HK-2 (cell line): ENCODE data around the gene MYL5.
"Not testable (repeated sequence)": the region's sequence is repeated elsewhere in the genome, so short reads cannot be mapped to it uniquely, and the experiment has no call there.

ENCODE experiments used
- DNase-seq: peaks from one replicate; pipeline ENCODE4 v3.0.0-alpha.2; 2018; ENCODE audit not compliant: unreplicated experiment

MYL5 gene

DNA sequence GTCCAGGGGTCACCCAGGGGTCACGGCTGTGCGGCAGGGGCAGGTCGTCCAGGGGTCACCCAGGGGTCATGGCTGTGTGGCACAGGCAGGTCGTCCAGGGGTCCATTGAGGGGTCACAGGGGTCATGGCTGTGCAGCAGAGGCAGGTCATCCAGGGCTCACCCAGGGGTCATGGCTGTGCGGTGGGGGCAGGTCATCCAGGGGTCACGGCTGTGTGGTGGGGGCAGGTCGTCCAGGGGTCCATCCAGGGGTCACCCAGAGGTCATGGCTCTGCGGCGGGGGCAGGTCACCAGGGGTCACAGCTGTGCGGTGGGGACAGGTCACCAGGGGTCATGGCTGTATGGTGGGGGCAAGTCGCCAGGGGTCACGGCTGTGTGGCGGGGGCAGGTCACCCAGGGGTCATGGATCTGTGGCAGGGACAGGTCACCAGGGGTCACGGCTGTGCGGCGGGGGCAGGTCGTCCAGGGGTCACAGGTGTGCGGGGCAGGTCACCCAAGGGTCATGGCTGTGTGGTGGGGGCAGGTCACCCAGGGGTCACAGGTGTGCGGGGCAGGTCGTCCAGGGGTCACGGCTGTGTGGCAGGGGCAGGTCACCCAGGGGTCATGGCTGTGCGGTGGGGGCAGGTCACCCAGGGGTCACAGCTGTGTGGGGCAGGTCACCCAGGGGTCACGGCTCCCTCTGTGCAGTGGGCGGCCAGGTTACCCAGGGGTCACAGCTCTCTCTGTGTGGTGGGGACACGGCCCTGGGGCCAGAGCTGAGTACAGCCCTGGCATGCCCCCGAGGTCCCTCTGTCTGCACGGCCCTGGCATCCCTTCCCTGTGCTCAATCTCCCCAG lies 16.3 kb upstream of the MYL5 start:
- DNase-seq, result no peak

DNA sequence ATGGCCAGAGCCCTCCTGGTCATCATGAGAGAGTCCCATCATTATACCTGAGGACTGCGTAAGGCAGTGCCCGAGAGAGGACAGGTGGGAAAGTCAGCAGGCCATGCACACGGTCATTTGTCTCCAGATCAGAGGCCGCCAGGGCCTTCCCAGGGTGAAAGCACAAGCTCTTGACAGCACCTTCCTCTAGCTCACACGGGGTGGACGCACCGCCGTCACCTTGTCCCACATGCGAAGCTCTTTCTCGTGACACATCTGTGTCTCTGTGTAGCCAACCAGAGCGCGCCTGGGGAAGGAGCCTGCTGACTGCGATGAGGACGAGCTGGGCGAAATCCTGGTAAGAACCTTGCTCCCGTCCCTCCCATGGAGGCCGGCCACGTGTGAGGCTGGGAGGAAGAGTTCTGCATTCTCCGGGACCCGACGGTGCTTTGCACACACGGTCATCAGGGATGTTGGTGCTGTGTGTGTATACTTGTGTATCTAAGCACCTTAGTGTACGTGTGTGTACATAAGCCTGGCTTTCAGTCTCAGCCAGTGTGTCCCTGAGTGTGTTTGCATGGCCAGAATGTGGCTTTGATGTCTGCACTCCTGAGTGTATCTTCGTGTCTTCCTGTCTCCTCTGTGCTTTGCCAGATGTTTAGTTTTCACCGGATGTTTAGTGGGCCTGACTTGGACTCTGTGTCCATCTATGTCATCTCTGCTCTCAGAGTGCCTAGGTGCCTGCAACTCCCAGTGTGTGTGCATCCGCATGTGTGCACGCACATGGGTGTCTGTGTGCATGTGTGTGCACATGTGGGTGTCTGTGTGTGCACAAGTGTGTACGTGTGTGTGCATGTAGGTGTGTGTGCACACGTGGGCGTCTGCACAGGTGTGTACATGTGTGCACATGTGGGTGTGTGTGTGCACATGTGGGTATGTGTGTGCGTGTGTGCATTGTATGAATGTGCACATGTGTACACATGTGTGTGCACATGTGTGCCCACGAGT lies 15.4 kb upstream of the MYL5 start:
- DNase-seq, result no peak

DNA sequence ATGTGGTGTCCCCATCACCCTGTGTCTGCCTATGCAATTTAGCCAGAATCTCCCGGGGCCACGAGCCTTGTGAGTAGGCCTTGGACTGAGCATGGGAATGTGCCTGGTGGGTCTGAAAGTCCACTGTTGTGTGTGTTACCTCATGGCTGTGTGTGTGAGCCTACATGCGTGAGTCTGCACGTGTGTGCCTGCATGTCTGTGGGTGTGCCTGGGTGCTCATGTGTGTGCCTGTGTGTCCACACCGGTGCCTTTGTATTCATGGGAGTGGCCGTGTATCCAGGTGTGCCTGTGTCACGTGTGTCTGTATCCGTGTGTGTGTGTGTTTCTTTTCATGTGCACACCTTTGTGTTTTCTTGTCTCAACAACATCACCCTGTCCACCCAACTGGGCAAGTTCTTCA lies 14.5 kb upstream of the MYL5 start:
- no peak for DNase-seq

DNA sequence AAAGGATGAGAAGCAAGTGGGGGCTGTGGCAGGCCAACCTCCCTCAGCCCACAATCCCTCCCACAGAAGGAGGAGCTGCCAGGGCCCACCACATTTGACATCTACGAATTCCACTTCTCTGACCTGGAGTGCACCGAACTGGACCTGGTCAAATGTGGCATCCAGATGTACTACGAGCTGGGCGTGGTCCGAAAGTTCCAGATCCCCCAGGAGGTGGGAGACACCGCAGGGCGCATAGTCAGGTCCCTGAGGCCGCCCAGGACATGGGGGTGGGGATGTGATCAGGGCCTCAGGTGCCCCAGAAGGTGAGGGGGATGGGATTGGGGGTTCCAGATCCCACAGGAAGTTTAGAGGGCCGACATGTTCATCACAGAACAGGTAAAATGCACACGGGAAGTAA lies 13.9 kb upstream of the MYL5 start:
- DNase-seq, result no peak

DNA sequence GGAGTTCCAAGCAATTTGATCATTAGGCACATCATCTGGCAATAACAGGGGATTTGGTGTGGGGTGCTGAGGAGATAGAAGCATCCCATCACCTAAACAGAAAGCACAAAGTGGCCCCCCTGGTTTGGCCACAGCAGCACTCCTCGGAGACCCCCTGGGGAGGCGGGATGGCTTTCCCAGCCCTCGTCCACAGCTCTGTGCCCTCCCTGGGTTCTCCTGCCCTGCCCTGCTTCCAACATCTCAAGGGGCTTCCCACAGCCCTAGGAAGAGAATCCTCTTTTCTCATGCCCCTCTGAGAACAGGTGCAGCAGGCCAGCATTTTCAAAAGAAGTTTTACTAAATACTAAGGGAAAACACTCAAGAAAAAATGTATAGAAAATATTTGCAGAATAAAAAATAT lies 13.1 kb upstream of the MYL5 start:
- DNase-seq, result no peak

DNA sequence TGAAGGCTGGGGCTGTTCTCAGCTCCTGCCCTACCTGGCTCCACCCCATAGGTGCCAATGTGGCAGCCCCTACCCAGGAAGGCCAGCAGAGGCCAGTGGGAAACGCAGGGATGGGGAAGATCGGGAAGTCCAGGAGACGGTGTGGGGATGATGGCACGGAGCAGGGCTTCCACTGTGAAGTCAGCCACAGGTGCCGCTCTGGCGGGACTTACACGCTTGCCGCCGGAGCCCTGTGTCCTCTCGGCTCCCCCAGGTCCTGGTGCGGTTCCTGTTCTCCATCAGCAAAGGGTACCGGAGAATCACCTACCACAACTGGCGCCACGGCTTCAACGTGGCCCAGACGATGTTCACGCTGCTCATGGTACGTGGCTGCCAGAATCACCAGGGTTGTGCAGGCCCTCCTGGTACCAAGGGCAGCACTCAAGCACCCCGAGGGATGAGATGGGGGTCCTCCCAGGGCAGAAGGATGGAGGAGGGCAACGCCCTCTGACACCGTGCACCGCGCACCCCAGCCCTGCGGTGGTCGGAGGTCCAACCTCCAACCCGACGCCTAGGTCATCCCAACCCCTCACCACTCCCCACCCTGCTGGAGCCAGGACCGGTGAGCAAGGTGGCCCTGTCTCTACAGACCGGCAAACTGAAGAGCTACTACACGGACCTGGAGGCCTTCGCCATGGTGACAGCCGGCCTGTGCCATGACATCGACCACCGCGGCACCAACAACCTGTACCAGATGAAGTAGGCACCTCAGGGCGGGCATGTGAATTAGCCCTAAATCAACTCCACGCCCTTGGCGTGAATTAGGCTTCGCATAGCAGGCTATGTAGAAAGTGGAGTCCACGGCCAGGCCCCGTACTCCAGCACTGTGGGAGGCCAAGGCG lies 12.2 kb upstream of the MYL5 start:
- DNase-seq, result no peak

DNA sequence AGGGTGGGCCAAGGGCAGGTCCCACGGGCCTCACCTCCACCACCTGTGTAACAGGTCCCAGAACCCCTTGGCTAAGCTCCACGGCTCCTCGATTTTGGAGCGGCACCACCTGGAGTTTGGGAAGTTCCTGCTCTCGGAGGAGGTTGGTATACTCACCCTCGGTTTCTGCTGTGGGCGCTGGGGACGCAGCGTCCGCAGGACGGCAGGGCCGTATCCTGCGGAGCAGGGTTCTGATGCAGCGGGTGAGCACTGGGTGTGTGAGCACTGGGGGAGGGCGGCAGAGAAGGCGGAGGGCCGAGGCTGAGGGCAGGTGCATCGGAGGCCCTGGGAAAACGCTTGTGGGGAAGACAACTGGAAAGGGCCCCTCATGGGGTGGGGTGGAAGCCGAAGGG lies 11.3 kb upstream of the MYL5 start:
- DNase-seq, result no peak

DNA sequence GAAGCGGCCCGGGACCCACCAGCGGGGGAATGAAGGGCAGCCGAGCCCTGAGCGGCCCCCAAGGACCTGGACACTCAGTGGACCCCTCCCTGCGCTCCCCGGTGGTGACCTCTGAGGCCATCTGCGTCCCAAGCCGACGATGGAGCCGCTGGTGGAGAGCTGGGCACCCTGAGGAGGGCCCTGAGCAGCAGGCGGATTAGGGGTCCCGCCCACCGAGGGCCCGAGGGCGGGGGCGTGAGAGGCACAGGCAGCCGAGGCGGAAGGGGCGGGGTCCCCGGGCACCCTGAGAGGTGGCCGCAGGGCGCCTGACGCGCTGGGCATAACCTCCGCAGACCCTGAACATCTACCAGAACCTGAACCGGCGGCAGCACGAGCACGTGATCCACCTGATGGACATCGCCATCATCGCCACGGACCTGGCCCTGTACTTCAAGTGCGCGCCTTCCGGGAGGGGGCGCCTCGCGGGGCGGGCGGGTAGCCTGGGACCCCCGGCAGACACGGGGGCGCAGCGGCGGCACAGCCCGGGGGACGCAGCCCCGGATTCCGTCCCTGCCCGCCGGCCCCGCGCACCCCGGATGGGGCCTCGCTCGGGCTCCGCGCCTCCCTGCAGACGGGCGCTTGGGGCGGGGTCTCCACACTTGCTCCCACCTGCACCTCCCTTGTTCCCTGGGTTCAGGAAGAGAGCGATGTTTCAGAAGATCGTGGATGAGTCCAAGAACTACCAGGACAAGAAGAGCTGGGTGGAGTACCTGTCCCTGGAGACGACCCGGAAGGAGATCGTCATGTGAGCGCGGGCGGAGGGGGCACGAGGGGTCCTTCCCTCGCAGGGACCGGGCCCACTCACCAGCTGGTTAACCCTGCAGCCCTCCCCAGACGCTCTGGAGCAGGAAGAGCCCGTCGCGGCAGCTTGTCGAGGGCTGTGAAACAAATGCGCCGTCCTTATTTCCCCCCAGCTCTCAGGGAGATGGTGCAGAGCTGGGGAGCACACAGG lies 10.6 kb upstream of the MYL5 start:
- DNase-seq, result no peak

DNA sequence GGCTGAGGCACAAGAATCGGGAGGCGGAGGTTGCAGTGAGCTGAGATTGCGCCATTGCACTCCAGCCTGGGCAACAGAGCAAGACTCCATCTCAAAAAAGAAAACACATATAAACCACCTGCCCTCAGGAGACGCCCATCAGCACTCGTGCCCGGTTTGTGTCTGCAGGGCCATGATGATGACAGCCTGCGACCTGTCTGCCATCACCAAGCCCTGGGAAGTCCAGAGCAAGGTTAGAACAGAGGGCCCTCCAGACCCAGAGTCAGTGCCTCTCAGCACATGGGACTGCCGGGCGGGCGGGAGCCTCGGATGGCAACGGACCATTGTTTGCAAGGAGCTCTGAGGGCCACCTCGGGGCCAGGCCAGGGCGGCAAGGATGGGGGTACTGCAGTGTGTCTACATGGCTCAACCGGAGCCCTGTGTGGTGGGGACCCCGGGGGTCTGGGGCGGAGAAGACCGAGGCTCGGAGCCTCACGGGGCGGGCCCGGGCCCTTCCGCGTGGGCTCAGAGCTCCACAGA lies 9.6 kb upstream of the MYL5 start:
- DNase-seq, result no peak

DNA sequence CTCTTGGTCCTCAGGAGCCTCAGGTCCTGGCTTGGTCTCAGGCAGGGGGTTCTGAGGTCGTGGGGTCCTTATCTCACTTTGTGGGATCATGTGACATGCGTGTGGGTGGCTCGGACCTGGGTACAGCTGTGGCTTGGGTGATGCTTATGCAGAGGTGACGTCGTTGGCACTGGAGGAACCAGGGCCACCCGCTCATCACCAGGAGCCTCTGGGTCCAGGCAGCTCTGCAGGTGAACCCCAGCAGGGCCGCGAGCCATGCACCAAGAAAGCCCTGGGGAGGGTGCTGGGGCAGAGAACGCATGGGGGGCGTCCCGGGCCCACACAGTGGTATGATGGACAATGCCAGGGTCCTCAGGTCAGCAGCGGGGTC lies 9.0 kb upstream of the MYL5 start:
- no peak for DNase-seq

DNA sequence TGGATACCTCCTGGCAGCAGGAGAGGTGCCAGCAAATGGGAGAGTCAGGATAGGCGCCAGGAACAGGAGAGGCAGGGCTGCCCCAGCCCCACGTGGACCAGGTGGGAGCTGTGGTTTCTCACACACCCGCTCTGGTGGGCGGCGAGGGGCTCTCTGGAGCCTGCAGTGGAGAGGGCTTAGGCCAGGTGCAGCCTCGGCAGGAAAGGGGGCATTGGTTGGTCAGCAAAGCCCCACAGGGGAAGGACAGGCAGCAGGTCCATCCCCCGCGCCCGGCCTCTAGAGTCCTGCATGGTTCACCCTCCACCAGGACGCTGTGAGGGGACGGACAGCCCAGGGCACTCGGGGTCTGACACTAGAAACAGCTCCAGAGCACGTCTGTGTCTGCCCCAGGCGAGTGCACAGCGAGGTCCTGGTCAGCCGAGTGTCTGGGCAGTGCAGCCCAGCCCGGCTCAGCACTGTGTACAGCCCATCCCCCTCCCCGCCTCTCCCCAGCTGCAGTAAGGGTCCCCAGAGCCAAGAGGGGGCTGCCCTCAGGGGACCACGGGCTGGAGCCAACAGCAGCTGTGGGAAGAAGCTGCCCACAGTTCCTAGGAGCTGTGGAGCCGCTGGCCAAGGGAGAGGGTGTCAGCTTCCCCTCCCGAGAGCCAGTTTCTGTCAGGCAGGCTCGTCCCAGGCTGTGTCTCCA lies 8.4 kb upstream of the MYL5 start:
- no peak for DNase-seq

DNA sequence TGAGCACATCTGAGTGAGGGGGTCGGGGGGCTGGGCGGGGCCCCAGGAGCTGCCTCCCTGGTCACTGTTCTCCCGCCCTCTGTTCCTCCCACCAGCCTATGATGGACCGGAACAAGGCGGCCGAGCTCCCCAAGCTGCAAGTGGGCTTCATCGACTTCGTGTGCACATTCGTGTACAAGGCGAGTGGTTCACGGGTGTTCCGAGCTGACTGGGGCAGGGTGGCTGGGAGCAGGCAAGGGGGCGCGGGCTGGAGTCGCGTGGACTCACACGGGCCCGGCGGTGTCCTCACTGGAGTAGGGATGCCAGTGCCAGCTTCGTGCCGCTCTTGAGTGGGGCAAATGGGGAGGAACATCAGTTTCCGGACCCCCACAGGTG lies 7.9 kb upstream of the MYL5 start:
- no peak for DNase-seq

DNA sequence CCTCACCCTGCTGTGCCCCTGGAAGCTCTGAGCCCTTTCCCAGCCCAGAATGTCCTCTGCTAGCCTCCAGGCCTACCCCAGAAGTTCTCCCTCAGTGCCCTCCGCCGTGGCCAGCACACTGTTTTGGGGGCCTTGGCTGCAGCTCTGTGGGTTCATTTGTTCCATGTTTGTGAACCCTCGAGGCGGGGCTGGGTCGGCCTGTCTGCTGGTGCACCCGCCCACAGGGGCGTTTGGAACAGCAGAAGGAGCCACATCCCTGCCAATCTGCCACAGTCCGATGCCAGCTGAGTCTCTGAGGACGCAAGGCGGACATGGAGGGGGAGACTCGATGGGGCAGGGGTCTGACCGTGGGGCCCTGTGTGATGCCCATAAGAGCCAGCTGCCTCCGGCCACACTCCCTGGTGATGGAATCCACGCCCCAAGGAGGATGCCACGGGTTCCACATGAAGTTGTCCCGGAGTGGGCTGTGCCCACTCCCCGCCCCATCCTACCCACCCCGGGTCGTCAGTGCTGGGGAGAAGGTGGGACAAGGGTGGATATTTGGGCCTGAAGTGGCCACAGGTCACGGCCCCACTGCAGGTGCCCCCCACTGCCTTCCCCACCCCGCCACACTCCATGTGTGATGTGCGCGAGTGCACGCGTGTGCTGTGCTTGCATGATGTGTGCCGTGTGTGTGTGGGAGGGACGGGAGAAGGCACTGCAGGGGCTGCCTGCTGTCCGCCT lies 7.4 kb upstream of the MYL5 start:
- DNase-seq, result no peak

DNA sequence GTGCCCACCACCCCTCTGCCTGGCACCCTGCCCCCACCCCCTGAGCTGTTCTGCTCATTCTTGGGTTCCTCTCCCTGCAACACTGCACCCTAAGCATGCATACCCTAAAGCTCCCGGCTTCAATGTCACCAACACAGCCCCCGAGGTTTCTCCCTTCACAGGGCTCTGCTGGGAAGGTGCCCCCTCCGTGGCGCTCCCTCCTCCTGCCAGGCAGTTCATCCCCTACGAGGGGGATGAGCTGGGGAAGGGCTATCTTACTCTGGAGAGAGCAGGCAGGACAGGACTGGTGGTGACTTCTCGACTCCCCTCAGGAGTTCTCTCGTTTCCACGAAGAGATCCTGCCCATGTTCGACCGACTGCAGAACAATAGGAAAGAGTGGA lies 6.8 kb upstream of the MYL5 start:
- DNase-seq, result no peak

DNA sequence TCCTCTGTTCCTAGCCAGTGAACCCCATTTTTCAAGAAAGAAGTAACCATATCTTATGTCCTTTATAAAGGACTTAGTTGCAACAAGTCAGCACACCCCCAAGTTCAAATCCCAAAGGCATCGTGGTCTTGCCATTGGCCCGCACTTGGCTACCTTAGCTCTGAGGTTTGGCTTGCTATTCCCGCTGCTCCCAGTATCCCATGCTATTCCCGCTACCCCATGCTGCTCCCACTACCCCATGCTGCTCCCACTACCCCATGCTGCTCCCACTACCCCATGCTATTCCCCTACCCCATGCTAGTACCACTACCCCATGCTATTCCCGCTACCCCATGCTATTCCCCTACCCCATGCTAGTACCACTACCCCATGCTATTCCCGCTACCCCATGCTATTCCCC lies 6.1 kb upstream of the MYL5 start:
- DNase-seq, result not testable (repeated sequence)

DNA sequence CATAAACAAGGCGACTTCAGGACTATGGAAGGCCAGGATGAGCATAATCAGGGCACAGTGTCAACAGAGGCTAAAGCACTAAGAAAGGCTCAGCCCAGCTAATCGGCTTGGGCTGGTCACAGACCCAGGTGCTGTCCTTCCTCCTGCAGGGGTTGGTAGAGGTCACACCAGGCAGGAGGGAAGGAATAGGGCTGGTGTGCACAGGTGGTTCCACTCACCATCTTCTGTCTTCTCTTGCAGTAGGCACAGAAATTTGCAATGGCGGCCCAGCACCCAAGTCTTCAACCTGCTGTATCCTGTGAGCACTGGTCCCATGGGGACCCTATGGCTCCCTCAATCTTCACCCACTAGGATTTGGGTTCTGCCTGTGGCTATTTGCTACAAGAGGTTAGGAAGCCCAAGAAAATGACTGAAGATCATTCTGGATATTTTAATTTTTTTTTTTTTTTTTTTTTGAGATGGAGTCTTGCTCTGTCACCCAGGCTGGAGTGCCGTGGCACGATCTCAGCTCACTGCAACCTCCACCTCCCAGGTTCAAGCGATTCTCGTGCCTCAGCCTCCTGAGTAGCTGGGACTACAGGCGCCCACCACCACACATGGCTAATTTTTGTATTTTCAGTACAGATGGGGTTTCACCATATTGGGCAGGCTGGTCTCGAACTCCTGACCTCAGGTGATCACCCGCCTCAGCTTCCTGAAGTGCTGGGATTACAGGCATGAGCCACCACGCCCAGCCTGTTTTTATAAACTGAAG lies 4.4 kb upstream of the MYL5 start:
- DNase-seq, result not testable (repeated sequence)

DNA sequence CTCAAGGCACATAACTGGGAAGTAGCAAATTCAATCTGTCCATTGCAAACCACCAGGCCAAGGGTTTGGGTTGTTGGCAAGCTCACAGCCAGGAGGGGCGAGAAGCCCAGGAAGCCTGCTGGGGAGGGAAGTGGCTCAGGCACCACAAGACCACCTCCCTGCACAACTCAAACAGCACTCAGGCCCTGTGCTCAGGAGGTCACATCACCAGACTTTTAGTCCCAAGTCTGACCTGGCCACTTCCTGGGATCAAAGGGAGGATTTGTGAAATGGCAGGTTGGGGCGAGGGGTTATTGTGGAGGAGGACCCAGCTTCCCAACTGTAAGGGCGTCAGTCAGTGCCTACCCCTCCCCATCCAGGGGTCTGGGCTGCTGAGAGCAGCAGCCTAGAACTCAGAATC lies 2.6 kb upstream of the MYL5 start:
- no peak for DNase-seq

DNA sequence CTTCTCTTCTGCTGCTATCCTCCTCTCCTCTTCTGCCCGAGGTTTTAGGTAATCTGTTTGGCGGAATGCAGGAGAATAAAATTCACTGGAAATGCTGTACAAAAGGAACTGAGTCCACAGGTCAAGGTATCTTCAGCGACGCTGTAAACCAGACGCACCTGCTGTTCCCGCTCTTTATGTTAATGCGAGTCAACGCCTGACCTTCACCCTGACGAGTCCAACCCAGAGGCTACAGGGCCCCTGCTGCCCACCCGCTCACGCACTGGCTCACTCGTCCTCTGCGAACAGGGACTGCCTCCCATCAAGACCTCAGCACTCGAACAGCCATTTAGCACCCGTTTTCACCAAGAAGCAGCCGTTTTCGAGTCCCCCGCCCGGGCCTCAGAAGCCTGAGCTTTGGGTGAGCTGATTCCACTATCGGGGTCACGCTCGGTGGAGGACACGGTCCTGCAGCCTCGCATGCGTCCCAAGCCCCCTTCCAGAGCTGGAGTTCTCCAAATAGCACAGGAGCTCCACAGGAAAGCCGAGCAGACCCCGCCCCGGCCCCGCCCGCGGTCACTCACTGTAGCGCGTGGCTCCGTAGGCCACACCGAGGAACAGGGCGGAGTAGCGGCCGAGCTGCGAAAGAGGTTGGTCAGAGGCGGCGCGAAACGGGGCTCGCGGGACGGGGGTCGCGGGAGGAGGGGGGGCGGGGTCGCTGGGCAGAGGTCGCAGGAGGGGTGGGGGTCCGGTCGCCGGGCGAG lies 822 bp upstream of the MYL5 start:
- DNase-seq, result peak; percentile 49
